HG03457 (cell line): ENCODE measurements around the gene AIF1L.

Experiments used
- ATAC-seq: cut with Tn5 transposase; IDR thresholded peaks from one replicate; pipeline ENCODE4 v1.9.1; 2021; ENCODE audit warnings: moderate number of reproducible peaks; ENCODE audit not compliant: unreplicated experiment

Gene AIF1L

DNA sequence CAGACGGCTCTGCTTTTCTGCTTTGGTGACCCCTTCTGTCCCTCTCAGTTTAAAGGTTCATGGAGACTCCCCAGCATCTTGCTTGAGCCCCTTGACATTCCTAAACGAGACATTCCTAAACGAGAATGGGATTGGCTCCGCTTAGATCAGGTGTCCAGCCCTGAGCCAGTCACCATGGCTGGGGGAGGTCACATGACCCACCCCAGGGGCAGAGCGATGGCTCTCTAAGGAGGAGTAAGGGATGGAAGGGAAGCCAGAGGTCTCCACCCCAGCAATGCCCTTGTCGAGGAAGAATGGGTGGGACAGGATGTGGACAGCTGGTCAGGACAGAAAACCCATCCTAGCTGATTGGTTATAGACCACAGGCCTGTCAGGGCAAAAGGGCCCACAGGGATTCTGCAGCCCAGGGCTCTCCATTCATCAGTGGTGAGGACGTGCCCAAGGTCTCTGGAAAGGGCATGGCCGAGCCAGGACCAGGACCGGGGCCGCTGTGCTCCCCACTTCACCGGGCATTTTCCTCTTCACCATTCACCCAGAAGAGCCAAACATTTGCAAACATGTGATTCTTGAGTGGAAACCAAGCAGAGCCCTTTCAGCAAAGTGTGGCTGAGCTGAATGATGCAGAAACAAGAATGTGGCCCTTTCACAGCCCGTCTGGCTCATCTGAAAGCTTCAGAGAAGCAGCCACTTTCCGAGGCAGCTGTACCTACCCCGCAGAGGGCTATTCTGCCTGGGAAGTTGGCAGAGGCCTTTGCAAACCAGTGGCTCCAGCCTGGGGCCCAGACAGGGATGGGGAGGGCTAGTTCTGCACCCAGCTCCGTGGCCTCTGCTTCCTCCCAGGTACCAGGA, 19.8 kb upstream of the AIF1L start:
- no peak for ATAC-seq

DNA sequence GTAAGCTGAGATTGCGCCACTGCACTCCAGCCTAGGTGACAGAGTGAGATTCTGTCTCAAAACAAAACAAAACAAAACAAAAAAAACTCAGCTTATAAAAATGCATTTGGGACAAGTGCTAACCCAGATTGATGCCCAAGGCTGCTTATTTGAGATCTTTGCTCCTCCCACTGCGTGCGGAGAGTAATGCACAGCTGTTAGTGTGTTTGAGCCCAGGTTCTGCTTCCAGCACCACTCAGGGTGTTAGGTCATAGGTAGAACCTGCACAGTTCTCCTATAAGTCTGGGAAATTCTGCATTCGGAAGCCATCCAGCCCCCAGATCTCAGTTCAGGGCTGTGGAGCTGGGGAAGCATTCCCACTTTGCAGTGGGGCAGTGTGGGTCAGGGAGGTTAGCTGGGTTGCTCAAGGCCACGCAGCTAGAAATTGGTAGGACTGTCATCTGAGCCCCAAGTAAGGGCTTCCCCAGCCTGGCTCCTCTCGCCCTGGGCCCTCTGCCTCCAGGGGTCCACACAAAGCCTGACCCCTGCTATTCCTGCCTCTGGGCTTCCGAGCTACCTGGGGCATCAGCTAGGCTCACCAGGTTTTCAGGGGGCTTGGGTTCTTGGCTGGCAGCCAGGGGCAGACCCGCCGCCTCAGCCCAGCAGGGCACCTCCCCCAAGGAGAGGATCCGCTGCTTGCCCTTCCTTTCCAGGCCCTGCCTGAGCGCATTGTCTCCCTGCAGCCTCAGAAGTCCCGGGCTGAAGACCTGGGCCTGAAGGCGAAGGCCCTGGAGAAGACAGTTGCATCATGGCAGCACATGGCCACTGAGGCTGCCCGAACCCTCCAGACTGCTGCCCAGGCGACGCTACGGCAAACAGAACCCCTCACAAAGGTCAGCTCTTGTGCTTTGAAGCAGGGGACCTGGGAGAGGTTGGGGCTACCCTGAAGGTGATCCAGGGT, 17.6 kb upstream of the AIF1L start:
- ATAC-seq: no peak

DNA sequence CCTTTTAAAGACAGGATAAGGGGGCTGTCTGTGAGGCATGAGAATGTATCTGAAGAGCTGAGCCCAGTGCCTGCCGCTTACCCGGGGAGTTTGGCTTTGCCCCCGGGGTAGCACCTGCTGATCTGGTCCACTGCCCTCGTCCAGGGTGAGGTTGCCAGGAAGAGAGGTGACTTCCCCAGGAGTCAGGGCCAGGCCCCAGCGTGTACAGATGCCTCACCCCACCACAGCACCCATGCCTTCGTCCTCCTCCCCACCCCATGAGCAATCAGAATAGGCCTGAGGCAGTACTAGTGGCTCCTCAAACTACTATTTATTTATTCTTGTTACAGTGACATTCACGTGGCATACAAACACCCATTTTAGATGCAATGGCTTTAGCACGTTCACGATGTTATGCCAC, 15.7 kb upstream of the AIF1L start:
- ATAC-seq: no peak

DNA sequence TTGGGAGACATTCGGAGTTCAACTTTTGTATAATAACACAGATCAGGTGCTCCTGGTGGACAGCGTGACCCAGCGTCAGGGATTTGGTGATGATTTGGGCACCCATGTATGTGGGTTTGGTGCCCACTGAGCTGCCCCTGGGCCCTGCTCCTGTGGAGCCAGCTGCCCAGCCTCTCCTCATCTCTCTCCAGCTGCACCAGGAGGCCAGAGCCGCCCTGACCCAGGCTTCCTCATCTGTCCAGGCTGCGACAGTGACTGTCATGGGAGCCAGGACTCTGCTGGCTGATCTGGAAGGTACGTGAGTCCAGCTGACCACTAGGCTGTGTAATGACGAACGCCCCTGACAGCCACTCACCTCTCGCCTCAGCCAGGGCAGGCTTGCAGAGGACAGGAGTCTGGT, 14.5 kb upstream of the AIF1L start:
- ATAC-seq: no peak

DNA sequence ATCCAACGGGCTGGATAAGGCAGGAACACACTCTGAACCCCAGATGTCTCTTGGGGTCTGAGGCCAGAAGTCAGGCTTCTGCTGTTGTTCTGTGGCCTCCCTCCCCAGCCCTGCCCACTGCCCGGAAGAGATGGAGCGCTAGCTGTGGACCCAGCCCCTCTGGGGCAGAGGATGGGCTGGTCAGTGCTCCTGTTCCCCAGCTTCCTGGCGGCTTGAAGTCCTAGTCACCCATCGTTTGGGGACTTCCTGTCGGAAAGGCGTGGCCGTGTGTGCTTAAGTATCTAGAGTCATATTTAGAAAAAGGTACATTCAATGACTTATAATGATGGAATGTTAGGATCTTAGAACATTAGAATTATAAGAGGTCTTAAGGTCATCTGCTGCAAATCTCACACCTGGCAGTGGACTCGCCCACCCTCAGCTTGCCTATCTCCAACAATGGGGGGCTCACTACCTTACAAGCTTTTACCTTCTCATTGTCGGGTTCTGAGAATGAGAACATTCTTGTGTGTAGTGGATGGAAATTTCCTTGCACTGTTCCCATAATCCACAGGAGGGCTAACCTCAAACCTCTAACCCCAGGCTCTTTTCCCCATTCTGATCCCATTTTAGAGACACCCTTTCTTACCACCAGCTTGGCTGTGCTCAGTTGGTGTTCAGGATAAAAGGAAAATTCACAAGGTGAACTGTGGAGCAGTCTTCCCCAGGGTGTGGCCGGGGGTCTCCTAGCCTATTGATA, 13.4 kb upstream of the AIF1L start:
- no peak for ATAC-seq

DNA sequence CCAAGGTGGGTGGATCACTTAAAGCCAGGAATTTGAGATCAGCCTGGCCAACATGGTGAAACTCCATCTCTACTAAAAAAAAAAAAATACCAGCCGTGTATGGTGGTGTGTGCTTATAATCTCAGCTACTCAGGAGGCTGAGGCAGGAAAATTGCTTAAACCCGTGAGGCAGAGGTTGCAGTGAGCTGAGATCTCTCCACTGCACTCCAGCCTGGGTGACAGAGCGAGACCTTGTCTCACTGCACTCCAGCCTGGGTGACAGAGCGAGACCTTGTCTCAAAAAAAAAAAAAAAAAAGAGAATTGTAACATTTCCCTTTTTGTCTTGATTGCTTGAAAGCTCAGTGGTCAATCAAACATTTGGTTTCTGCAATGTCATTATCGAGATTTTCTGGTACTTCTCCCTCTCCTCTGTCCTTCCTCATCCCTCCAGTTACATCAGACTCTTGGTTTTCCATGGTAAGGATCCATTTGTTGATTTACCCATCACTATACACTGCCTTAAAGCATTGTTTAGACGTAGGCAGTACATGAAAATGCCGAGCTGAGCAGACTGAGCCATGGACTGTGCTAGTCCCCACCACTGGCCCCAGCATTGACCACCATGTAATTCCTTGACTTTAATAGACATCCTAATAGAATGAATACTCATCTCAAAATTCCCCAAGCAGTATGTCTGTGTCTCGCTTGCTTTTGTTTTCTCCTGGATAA, 11.5 kb upstream of the AIF1L start:
- ATAC-seq: no peak

DNA sequence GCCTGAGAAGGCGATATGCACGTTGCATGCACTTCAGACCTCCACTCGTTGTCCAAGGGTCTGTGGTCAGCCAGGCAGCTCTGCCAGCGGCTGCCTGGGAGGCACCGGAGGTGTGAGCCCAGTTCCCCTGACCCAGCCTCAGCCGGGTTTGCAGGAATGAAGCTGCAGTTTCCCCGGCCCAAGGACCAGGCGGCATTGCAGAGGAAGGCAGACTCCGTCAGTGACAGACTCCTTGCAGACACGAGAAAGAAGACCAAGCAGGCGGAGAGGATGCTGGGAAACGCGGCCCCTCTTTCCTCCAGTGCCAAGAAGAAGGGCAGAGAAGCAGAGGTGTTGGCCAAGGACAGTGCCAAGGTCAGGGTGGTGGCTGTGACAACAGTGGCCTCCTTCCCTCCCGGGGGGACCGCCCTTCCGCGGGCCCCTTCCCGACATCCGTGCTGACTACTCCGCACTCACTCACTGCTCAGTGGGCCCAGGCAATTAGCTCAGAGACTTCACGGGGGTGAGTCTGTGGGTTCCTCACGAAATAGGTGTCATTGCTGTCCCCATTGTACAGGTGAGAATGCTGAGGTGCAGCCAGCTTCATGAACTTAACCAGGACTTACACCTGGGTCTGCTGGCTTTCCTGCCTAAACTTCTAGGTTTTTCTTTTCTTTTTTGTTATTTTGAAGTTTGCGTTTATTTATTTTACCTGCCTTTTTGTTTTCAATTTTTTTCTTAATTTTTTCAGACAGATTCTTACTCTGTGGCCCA, 10.8 kb upstream of the AIF1L start:
- ATAC-seq: no peak

DNA sequence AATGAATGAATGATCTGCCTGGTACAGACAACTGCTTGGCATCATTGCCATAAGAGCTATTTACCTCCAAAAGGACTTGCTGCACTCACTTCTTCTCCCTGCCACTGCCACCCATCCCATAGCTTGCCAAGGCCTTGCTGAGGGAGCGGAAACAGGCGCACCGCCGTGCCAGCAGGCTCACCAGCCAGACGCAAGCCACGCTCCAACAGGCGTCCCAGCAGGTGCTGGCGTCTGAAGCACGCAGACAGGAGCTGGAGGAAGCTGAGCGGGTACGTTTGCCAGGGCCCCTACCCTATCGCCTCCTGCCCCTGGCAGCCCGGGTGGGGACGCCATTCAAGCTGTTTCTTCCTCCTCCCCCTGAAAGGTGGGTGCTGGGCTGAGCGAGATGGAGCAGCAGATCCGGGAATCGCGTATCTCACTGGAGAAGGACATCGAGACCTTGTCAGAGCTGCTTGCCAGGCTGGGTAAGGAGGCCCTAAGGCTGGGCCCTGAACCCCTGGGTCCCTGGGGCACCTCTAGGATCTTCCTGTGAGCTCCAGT, 8.9 kb upstream of the AIF1L start:
- no peak for ATAC-seq

DNA sequence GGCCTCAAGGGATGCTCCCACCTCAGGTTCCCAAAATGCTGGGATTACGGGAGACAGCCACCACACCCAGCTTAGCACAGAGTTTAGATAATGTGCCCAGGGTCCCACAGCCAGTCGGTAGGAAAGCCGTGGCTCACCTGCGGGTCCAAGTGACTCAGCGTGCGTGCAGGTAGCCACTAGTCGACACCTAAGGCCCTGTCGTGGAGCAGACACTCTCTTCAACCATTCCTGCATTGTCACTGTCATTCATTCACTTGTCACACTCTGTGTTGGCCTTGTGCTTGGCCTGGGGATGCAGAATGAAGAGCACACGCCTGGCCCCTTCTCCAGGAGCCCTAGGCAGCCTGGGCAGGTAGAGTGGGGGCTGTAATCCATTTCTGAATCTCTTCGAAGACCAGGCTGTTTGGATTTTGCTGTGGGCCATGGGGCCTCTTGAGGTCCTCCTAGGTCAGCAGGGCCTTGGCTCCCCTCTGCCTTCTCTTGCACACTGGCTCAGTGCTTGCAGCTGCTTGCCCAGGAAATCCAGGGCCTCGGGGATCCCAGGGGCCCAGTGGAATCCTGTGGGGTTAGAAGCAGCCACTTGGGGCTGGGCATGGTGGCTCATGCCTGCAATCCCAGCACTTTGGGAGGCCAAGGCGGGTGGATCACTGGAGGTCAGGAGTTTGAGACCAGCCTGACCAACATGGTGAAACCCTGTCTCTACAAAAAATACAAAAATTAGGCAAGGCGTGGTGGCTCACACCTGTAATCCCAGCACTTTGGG, 6.1 kb upstream of the AIF1L start:
- no peak for ATAC-seq

DNA sequence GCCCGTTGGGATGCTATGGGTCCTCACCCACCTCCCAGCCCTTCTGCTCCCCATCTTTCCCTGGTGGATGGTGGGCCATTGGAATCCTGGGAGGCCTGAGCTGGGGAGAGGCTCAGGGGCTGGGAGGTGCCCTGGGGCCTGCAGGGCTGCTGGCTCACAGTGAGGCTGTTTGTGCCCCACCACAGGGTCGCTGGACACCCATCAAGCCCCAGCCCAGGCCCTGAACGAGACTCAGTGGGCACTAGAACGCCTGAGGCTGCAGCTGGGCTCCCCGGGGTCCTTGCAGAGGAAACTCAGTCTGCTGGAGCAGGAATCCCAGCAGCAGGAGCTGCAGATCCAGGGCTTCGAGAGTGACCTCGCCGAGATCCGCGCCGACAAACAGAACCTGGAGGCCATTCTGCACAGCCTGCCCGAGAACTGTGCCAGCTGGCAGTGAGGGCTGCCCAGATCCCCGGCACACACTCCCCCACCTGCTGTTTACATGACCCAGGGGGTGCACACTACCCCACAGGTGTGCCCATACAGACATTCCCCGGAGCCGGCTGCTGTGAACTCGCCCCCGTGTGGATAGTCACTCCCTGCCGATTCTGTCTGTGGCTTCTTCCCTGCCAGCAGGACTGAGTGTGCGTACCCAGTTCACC, 4.9 kb upstream of the AIF1L start:
- ATAC-seq: no peak

DNA sequence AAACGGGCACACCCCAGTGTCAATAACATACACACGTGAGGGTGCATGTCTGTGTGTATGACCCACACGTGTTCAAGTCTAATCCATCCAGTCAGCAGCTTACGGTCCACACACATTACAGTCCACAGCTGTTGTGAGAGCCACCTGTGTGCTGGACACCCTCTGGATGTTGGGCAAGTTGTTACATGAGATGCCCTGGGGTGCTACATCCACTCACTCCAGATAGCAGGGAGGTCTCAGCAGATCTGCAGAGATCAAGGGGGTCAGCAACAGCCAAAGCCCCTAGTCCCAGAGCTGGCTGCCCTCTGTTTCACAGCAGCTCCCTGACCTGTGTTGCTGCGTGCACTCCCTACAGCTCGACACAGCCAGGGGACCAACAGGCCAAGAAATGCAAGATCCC, 4.3 kb upstream of the AIF1L start:
- ATAC-seq: no peak

DNA sequence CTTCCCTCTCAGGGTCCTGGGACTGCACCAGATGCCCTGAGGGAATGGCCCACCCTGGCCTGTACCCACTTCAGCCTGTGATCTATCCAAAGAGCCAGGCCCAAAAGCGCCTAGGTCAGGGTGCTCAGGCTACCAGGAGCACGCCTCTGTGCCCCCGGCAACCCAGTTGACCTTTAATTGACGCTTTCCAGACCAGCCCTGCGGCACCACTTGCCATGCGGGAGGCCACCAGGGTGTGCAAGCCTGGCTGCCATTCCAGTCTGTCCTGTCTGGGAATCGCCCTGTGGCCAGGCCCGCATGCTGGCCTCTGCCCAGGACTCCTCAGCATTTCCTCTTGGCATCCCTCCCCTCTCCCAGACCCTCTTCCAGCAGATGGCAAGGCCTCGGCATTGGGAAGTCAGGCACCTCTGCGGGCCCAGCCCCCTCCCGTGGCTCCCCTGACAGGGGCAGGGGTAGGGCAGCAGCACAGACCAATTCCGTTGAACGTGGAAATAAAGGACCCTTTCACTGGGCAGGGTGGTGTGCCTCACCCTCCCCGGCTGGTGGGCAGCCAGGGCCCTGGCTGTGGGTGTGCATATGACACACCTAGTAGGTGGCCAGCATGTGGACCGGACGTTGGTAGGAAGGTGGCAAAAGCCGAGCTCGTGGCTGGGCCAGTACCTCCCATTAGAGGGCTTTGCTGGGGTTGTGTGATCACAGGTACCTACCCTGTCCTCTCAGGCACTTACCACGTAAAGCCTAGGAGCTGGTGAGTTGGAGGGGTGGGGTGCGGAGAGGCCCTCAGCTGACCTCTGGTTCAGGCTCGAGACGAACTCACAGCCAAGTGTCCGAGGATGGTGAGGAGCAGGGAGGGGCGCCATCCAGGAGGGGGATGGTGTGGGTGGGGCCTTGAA, 3.5 kb upstream of the AIF1L start:
- no peak for ATAC-seq

DNA sequence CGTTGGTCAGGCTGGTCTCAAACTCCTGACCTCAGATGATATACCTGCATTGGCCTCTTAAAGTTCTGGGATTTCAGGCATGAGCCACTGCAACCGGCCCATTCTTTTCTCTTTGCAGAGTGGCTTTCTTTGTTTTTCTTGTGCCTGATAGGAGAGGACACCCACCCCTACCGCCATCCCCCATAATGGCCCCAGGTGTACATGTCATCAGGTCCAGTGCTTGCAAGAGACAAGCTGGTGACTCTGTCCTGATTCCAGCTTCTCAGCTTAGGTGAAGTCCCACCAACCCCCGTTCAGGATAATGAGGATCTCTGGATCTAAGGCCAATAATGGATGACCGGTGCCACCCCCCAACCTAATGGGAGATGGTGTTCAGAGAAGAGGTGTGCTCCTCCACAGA, 2.3 kb upstream of the AIF1L start:
- no peak for ATAC-seq

DNA sequence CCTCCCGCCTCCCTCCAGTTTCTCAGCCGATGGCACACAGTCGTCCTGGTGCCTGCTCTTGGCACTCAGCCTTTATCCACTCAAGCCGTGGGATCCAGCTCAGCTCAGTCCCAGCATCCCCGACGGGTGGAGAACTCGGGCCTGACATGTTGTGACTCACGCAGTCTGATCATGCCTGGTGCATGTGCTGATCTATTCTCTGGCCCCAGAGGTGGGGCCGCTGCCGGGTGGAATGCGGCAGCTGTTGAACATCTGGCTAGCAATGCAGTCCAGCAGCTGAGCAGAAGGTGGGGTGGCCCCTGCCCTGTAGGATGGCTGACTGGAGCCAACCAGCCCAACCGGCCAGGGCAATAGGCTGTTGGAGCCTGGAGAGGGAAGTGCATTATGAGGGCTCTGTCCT, 1.7 kb upstream of the AIF1L start:
- no peak for ATAC-seq

DNA sequence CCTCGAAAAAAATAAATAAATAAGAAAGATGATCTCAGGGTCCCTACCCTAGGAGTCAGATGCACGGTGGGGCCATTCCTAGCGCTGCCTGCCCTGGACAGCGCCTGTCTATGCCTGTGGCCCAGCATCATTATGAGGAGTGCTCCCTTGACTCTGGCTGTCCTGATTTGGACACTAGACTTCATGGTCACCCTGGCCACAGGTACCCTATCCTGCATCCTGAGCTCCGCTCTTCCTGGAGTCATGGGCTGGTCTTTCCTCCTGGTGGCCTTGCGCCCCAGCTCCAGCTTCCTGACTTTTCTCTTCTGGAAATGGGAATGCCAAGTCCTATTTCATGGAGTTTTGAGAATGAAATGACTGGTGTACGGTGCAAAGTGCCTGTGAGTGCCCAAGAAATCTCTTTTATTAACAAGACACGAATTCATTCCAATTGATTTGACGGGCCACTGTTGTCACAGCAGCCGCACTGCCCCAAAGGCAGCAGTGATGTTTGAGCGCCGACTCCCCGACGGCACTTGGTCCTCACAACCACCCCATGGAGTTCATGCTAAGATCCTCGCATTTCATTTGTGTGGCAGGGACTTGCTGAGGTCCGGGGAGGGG, 564 bp upstream of the AIF1L start:
- no peak for ATAC-seq

DNA sequence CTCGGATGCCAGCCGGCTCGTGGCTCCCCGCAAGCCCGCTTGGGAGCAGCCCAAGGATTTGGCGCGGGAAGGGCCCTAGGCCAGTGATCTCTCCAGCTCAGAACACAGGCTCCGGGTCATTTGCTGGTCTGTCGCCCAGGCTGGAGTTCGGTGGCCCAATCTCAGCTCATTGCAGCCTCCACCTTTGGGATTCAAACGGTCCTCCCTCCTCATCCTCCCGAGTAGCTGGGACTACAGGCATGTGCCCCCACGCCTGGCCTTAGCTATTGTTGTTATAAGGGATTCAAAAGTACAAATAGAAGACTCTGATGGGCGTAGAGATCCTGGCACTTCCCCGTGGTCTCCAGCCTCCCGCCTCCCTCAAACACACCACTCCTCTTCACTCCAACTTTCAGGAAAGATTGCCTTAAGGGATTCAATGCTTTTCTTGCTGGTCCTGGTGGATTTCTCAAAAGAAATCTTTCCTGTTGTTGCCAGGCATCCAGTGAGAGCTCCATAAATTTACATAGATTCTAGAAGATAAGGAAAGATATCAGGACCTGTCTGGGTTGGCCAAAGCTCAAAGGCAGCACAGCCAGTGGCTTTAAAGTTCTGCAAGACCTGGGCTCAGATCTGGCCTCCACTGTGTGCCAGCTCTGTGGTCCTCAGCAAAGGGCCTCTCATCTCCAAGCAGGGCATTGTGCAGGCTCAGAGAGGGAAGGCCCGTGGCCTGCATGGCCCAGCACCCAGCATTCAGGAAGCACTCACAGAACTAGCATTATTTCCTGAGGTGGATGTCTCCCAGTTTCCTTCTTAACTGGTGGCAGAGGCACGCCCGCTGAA, 1.0 kb downstream of the AIF1L start:
- no peak for ATAC-seq
